ENCODE data around the gene MEOX1. TPM values are rescaled to one million over a fixed set of nuclear protein-coding genes. Genes with fewer than 3 reads are reported as not detected.
"Not testable (repeated sequence)": the region's sequence is repeated elsewhere in the genome, so short reads cannot be mapped to it uniquely, and the experiment has no call there.

The MEOX1 gene
- total RNA-seq, 4 donors from 2014 or later, result 0.32 to 4.5 (median 0.96) TPM; not detected in 1

GRCh38 chr17:43608313-43608712 is 53.4 kb downstream of the MEOX1 start:
- in situ Hi-C loops (cut with MboI; ENCODE audit: low pct_ligation_motif_present in 1 of 4, low pct_unique_long_range_greater_than_20kb in 1 of 4, low sequenced_read_pairs in 3 of 4), result no loop called here

GRCh38 chr17:43604549-43604948 is 57.2 kb downstream of the MEOX1 start:
- in situ Hi-C loops (cut with MboI; ENCODE audit: low pct_ligation_motif_present in 1 of 4, low pct_unique_long_range_greater_than_20kb in 1 of 4, low sequenced_read_pairs in 3 of 4), result no loop called here
- Histone ChIP-seq H3K36me3 (no peaks in the 10 kb centered on the region), H3K9me3 (no peaks in the 10 kb centered on the region), H3K27ac (no peak overlapping the region), H3K4me3 (no peak overlapping the region), H3K4me1 (no peaks in the 10 kb centered on the region), H3K27me3 (no peaks in the 10 kb centered on the region)
- intact Hi-C loops (cut with DNase I; ENCODE audit: low total_unique reads), result no loop called here
- 67 to 86% methylated on average over 1 of the region's 1 CpG for WGBS, 2 donors (ENCODE audit: low coverage in 1 of 2)
- no peak for DNase-seq
- no peak for TF ChIP-seq POLR2A (IDR thresholded peaks at IDR 0.05)
- TF ChIP-seq EP300 (IDR thresholded peaks at IDR 0.05; ENCODE audit: low read depth), result no peak
- no peak for TF ChIP-seq POLR2AphosphoS5 (IDR thresholded peaks at IDR 0.05)
- no peak for TF ChIP-seq CTCF (IDR thresholded peaks at IDR 0.05)

More at GRCh38 chr17:43608313-43608712, 53.4 kb downstream of the MEOX1 start:
- H3K36me3 ChIP-seq, result no peaks in the 10 kb centered on the region
- intact Hi-C loops (cut with DNase I; ENCODE audit: low total_unique reads), result no loop called here
- TF ChIP-seq CTCF (IDR thresholded peaks at IDR 0.05), result no peak
- TF ChIP-seq POLR2A (IDR thresholded peaks at IDR 0.05), result no peak
- TF ChIP-seq EP300 (IDR thresholded peaks at IDR 0.05; ENCODE audit: low read depth), result no peak
- TF ChIP-seq POLR2AphosphoS5 (IDR thresholded peaks at IDR 0.05), result no peak
- H3K4me1 ChIP-seq, result no peaks in the 10 kb centered on the region
- DNase-seq, result no peak
- no peak overlapping the region for H3K27ac ChIP-seq
- WGBS, 2 donors (ENCODE audit: low coverage in 1 of 2), result 100% methylated on average over 1 of the region's 1 CpG; no CpG with 5 or more reads in 1 of the 2 donors
- H3K9me3 ChIP-seq, result no peaks in the 10 kb centered on the region
- H3K4me3 ChIP-seq, result no peak overlapping the region
- no peaks in the 10 kb centered on the region for H3K27me3 ChIP-seq

GRCh38 chr17:43603321-43603720 is 58.4 kb downstream of the MEOX1 start:
- no peaks in the 10 kb centered on the region for H3K4me1 ChIP-seq
- intact Hi-C loops (cut with DNase I; ENCODE audit: low total_unique reads) (no loop called here), in situ Hi-C loops (cut with MboI; ENCODE audit: low pct_ligation_motif_present in 1 of 4, low pct_unique_long_range_greater_than_20kb in 1 of 4, low sequenced_read_pairs in 3 of 4) (no loop called here)
- H3K4me3 ChIP-seq, result no peak overlapping the region
- H3K36me3 ChIP-seq, result no peaks in the 10 kb centered on the region
- WGBS, 2 donors (ENCODE audit: low coverage in 1 of 2), result 79% methylated on average over 1 of the region's 1 CpG; no CpG with 5 or more reads in 1 of the 2 donors
- H3K9me3 ChIP-seq, result no peaks in the 10 kb centered on the region
- H3K27ac ChIP-seq, result no peak overlapping the region
- no peak for TF ChIP-seq POLR2AphosphoS5 (IDR thresholded peaks at IDR 0.05)
- no peak for TF ChIP-seq POLR2A (IDR thresholded peaks at IDR 0.05)
- TF ChIP-seq CTCF (IDR thresholded peaks at IDR 0.05), result no peak
- TF ChIP-seq EP300 (IDR thresholded peaks at IDR 0.05; ENCODE audit: low read depth), result no peak
- no peaks in the 10 kb centered on the region for H3K27me3 ChIP-seq
- no peak for DNase-seq

GRCh38 chr17:43602556-43602955 is 59.2 kb downstream of the MEOX1 start:
- H3K4me1 ChIP-seq; H3K27ac ChIP-seq; H3K27me3 ChIP-seq; intact Hi-C loops (cut with DNase I; ENCODE audit: low total_unique reads); H3K4me3 ChIP-seq; H3K36me3 ChIP-seq; DNase-seq; H3K9me3 ChIP-seq; in situ Hi-C loops (cut with MboI; ENCODE audit: low pct_ligation_motif_present in 1 of 4, low pct_unique_long_range_greater_than_20kb in 1 of 4, low sequenced_read_pairs in 3 of 4): not testable (repeated sequence)
- WGBS, 2 donors (ENCODE audit: low coverage in 1 of 2), result 95% methylated on average over 4 of the region's 4 CpGs; no CpG with 5 or more reads in 1 of the 2 donors
